Measurements from ENCODE around the gene LRGUK.

DNA sequence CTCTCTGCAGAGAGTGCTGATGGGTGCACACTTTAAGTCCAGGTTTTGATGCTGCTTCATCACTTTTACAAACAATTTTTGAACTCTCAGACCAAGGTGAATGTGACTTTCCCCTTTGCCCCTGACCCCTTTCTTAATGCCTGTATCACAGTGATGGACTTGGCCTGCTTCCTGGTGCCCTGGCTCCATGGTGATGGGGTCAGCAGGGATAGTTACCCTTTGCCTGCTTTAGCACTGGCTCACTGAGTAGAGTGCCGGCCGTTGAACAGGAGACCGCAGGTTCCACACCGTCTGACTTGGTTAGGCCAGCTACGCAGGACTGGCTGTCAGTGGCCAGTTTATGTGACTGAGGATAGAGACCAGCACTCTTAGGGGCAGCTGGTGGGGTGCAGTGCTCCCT is 40.1 kb downstream of the LRGUK start:
- TF ChIP-seq CTCF (IDR thresholded peaks at IDR 0.05) (no peak), POLR2A (IDR thresholded peaks at IDR 0.05) (no peak)

Data from right lobe of liver (tissue), 4 donors.